NCI-H526 (cell line): ENCODE results near the gene CEP290.
"Not testable (repeated sequence)": the region's sequence is repeated elsewhere in the genome, so short reads cannot be mapped to it uniquely, and the experiment has no call there.

Experiments
- DNase-seq, 2 experiments: peaks; one replicate each; lab custom pipeline; 2025; lab: John Stamatoyannopoulos, UW

The CEP290 gene

DNA sequence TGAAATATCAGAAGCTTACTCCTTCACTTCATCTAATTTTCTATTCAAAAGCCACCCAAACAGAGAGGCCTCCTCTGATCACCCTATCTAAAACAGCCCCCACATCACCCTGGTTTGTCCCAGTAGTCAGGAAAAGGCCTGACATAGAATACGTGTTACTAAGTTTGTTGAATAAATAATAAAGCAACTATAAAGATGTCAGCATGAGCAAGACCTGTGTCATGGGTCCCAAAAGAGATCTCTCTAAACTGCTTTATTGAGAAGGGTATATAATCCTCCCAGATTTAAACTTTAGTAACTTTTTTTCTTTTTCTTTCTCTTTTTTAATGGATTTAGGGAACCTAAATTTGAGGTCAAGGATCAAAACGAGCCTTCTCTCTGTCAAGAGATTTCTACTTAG is 85.3 kb downstream of the CEP290 start:
- no peak for DNase-seq

DNA sequence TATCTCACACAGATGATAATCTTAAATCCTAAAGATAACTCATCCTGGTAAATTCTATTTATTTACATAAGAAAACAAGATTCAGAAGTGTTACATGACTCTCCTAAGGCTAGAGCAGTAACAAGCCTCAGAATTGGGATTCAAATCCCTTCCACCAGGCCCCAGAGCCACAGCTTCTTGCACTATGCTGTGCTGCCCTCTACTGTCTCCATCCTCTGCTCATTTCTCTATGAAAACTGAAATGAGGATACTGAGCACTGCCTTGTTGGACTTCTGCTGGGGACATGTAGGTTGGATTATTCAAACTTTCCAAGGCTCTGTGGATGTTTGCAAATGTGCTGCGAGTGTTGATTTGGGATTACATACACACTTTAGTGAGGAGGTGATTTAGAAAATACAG is 89.2 kb downstream of the CEP290 start:
- DNase-seq: peak; percentile 42 to 63

DNA sequence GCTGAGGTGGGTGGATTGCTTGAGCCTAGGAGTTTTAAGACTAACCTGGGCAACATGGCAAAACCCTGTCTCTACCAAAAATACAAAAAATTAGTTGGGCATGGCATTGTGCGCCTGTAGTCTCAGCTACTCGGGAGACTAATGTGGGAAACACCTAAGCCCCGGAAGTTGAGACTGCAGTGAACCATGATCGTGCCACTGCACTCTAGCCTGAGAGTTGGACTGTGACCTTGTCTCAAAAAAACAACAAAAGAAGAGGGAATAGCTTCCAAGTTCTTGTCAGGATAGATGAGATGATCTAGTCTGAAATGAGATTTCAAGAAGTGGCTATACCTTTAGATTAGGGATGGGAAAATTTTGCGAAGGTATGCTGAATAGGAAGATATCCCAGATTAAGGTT is 97.9 kb downstream of the CEP290 start:
- DNase-seq: no peak

DNA sequence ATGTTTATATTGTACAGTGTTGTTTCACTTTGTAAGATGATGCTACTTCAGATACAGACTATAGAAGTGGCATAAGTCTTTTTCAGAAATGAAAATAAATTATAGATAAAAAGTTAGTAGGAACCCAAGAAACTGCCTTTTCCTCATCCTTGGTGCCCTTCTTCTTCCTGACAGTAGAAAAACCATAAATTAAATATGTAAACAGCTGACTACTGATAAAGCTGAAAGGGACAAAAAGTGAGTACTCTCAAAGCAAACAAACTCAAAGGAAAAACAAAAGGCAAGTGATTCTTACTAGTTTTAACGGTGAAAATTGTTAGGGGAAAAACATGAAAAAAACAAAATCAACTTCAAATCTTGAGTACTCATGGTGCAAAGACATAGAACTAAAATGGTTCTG is 104.1 kb downstream of the CEP290 start:
- no peak for DNase-seq

DNA sequence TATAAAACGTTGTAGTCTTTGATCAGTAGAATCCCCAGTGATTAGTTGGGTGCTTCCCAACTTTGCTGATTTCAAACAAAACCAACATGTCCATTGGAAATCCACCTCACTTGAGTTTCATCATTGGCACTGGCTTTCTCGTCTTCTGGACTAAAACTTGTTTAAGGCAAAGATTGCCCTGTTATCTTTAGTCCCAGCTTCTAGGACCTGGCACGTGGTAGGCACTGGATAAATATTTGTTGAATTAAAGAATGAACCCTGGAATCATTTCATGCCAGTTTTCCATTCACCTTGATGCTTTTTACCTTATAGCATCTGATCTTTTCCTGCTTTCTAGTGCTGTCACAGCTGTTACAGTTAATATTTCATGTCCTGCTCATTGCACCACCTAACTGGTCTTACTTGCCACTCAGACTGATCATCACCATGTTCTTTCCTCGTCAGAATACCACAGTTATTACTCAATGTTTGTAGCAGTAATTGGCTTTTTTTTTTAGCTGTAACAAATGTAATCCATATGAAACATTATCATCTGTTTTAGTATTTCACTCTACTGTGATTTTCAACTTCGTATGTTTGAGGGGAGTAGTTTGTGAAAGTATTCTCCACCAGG is 105.4 kb downstream of the CEP290 start:
- no peak for DNase-seq

DNA sequence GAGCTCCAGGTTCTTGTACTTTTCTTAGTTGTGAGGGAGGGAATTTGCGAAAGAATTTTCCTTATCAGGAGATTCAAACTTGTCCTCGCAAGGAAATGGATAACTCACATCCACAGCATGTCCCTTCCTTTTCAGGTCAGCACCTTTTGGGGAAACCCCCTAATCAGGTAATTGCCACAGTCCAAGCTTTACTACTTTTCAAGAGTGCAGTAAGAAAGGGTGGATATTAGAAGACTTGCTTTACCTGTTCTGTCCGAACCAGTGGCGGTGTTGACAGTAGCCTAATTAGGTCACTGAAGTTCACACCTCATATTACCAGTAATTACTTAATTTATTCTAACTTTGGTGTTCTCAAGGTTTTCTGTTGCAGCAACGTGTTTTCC is 106.0 kb downstream of the CEP290 start:
- no peak for DNase-seq

DNA sequence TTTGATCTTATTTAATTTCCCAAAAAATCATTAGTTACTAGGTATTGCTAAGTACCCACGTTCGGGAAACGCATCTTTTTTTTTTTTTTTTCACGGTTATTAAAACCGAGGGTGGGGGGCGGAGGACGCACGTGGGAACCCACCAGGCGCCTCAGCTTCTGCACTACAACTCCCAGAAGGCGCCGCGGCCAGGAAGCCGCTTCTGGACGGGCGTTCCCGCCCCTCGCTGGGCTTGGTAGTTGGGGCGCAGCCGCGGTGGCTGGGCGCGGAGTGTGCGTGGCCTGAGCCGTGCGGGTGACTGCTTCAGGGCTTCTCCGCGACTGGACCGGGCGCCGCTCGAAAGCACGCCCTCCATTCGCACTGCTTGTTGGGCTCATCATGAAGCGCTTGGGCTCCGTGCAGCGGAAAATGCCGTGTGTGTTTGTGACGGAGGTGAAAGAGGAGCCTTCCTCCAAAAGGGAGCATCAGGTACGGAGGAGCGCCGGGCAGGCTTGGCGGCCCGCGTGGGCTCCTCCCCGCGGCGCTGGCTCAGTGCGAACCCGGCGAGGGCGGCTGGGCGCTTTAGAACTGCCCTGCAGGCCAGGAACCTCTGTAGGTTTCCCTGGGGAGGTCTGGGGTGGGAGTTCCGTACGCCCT is 106.5 kb downstream of the CEP290 start:
- peak; percentile 57 to 93 for DNase-seq

DNA sequence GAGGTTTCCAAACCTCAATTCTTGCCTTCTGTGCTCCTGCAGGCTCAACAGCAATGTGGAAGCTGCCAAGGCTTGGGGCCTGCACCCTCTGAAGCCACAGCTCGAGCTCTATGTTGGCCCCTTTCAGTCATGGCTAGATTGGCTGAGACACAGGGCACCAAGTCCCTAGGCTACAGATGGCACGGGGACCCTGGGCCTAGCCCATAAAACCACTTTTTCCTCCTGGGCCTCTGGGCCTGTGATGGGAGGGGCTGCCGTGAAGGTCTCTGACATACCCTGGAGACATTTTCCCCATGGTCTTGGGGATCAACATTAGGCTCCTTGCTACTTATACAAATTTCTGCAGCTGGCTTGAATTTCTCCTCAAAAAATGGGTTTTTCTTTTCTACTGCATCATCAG is 110.7 kb downstream of the CEP290 start:
- DNase-seq: not testable (repeated sequence)

DNA sequence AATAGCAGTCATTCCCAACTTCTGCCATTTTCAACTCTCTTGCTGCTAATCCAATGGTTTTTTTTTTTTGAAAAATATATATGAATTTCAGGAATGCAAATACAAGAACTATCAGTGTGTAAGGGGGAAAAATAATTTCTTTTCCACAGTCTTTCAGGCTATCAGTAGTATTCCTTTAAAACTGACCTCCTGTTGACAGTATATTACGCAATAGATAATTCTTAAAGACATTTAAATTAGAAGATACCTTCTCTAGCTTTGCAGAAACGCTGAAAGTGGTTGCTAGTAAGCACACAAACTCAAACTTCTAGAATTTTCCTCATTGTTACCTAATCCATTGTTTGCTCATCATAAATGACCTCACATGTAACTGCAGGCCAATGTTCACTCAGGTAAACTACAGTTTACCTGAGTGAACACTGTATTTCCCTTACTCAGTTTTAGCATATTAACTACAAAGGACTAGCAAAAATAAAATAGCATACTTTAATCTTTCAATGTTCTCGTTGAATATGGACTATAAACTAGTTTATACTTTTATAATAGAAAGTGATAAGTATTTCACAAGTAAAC is 112.7 kb downstream of the CEP290 start, which contains the start of gene C12orf50:
Gene C12orf50, minus strand, starts transcription at position 309 of the 573 bp plus-strand sequence. CDS start 2,439 bp downstream, outside the sequence.
- DNase-seq: no peak

DNA sequence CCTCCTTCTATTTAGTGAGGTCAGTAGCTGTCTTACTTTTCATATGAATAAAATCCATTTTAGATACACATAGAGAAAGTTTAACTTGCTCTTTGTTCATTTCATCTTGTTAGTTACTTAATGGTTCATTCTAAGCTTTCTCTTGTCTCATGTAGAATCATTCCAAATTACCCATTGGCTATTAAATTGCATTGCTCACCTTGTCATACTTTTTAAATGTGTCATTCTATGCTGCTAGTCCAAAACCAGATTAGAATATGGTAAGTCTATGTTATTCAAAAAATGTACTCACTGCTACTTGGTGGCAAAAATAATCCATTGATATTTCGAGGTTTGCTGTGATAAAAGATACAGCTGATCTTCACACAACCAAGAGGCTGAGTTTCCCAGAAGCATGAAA is 115.7 kb downstream of the CEP290 start:
- DNase-seq: no peak

DNA sequence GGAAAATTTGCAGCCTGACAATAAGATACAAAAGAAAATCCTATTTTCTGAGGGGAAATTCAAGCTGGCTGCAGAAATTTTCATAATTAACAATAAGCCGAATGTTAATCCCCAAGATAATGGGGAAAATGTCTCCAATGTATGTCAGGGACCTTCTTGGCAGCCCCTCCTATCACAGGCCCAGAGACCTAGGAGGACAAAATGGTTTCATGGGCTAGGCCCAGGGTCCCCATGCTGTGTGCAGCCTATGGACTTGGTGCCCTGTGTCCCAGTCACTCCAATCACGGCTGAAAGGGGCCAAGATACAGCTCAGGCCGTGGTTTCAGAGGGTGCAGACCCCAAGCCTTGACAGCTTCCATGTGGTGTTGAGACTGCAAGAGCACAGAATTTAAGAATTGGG is 123.9 kb downstream of the CEP290 start:
- DNase-seq: no peak

DNA sequence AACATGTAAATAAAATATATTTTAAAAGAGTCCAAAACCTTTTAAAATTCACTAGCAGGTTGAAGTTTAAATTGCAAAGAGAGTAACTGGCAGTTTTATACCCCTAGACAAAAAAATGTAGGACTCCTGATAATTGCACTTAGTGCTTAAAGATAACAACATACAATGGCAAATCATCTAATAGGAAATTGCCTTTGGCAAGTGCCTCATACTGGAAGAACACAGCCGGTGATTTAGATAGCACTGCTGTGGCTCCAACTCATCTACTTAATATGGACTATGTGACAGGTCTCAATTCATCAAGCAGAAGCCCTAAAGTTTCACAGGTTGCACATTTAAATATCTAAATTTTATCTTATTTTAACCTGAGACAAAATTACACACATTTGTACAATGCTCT is 126.1 kb downstream of the CEP290 start:
- no peak for DNase-seq

DNA sequence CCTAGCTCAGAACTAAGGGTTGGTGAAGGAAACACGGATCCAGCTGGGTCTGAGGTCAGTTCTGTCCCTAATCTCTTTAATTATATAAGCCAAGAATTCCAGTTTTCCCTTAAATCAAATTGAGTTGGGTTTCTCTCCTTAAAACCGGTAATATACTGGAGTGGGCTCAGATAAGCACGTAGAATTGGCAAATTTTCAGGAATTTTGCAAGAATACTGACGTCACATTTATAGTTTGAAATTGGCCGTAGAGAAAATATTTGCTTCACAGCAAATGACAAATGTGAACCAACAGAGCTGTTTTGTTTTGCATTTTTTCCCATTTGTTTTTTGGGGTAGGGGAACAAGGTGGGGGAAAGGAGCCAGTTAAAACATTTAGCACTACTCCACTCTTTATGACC is 130.1 kb downstream of the CEP290 start:
- no peak for DNase-seq

DNA sequence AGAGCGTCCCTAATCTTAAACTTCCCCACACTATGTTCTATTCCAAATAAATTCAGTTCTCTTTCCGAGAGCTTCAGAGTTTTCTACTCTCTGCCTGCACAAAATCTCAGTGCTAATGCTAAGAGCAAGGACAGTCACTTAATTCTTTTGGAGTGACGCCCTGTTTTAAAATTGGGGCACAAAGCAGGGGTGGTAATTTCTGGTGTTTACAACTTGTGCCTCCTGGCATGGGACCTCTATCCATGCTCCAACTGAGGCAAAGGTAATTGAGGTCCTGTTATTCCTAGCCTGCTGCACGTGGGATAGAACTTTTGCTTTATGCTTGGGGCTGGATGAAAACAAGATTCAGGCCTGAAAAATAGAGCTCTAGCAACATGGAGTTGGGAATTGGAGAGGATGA is 135.5 kb downstream of the CEP290 start:
- no peak for DNase-seq

DNA sequence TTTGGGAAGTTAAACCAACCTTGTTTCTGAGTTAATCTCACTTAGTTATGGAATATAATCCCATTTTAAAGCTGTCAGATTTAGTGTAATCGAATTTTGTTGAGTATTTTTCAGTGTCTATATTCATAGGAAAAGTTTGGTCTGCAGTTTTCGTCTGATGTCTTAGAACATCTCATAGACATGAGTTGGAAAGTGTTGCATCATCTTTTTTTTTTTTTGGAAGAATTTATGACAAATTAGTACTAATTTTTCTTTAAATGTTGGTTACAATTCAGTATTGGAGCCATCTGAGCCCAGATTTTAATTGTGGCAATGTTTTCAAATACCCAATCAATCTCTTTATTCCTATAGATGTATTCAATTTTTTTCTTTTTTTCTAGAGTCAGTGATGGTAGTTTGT is 140.6 kb downstream of the CEP290 start:
- no peak for DNase-seq
